Thyroid gland (tissue), 4 donors: Measurements from ENCODE around the gene HAUS1. TPM values are rescaled to one million over a fixed set of nuclear protein-coding genes. Genes with fewer than 3 reads are reported as not detected.
"Not testable (repeated sequence)": the region's sequence is repeated elsewhere in the genome, so short reads cannot be mapped to it uniquely, and the experiment has no call there.

ENCODE experiments used
- DNase-seq, 2 donors: peaks; one replicate each; pipeline ENCODE4 v3.0.0-alpha.2; 2019
- H3K27ac ChIP-seq, 3 donors: fragments of 200-600 bp; sonication (generic); 1 replicate in 2 of 3; 2 replicates in 1 of 3; pipeline ENCODE4 v1.5.1; 2016 to 2019; ENCODE audit warnings: mild to moderate bottlenecking in 1 of 3, moderate library complexity in 1 of 3
- H3K27me3 ChIP-seq: fragments of 200-600 bp; sonication (generic); one replicate; pipeline ENCODE4 v1.5.1; 2019
- H3K36me3 ChIP-seq, 2 donors: fragments of 200-600 bp; sonication (generic); one replicate each; pipeline ENCODE4 v1.5.1; 2016 to 2019
- H3K4me1 ChIP-seq, 2 donors: fragments of 200-600 bp; sonication (generic); one replicate each; pipeline ENCODE4 v1.5.1; 2017 to 2019
- H3K4me3 ChIP-seq, 3 donors: fragments of 200-600 bp; sonication (generic); replicated peaks in 1 of 3; 1 replicate in 2 of 3; 2 replicates in 1 of 3; pipeline ENCODE4 v1.5.1; 2016; ENCODE audit warnings: mild to moderate bottlenecking in 1 of 3
- H3K9me3 ChIP-seq: fragments of 200-600 bp; sonication (generic); one replicate; pipeline ENCODE4 v1.5.1; 2017
- POLR2A ChIP-seq, 2 donors: fragments of 450-650 bp; IDR thresholded peaks; one replicate each; pipeline ENCODE4 v1.6.1; 2017; ENCODE audit warnings: antibody characterized with exemption in 2 of 2, mild to moderate bottlenecking in 2 of 2, moderate library complexity in 1 of 2
- WGBS, 2 donors: methylation state at CpG; one replicate each; pipeline ENCODE4 v1.1.5; 2017; 5-methylcytosine and 5-hydroxymethylcytosine counted together
- intact Hi-C: fragments of 100-400 bp; cut with DNase I; formaldehyde crosslinking; loops from one replicate; pipeline ENCODE4 v1.15.1; 2023
- total RNA-seq, 4 donors: library from RNA; depleted of rRNA; stranded (reverse); fragments of >200 nt; gene quantifications; one replicate each; pipeline ENCODE4 v1.2.3, GENCODE V29; 2016
- TF ChIP-seq, protein P1 (sequence below), 6 experiments: fragments of 200-600 bp in 3 of 6; fragments of 450-650 bp in 3 of 6; sonication (generic) in 3 of 6; IDR thresholded peaks; one replicate each; pipeline ENCODE4 v1.5.1; 2016 to 2019; ENCODE audit warnings: antibody characterized with exemption in 6 of 6, mild to moderate bottlenecking in 2 of 6, inconsistent platforms in 1 of 6, moderate library complexity in 1 of 6

HAUS1 gene
- total RNA-seq, 4 donors from 2014 or later, result 15.6 to 32.2 (median 20.0) TPM

DNA sequence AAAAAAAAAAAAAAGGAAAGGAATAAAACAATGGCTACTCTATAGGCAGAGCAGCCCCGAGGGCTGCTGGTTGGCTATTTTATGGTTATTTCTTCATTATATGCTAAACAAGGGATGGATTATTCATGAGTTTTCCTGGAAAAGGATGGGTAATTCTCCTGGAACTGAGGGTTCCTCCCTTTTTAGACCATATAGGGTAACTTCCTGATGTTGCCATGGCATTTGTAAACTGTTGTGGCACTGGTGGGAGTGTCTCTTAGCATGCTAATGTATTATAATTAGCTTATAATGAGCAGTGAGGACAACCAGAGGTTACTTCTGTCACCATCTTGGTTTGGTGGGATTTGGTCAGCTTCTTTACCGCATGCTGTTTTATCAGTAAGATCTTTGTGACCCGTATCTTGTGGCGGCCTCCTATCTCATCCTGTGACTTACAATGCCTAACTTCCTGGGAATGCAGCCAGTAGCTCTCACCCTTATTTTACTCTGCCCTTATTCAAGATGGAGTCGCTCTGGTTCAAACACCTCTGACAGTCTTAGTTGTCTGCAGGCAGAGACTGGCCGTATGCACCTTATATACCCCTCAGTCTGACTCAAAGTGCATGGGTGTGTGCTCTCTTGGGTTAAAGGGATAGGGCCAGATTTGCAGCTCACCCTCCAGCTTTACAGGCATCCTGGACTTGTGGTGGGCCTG, 57.7 kb downstream of the HAUS1 start:
- intact Hi-C loops, result loop anchor here (10.0 kb wide), 2 partner anchors 113 to 323 kb away; no protein-coding TSS in a partner anchor
- 90 to 95% methylated on average over 6 of the region's 6 CpGs for WGBS, 2 donors
- TF ChIP-seq POLR2A (IDR thresholded peaks at IDR 0.05), result no peak
- TF ChIP-seq, protein P1, sequence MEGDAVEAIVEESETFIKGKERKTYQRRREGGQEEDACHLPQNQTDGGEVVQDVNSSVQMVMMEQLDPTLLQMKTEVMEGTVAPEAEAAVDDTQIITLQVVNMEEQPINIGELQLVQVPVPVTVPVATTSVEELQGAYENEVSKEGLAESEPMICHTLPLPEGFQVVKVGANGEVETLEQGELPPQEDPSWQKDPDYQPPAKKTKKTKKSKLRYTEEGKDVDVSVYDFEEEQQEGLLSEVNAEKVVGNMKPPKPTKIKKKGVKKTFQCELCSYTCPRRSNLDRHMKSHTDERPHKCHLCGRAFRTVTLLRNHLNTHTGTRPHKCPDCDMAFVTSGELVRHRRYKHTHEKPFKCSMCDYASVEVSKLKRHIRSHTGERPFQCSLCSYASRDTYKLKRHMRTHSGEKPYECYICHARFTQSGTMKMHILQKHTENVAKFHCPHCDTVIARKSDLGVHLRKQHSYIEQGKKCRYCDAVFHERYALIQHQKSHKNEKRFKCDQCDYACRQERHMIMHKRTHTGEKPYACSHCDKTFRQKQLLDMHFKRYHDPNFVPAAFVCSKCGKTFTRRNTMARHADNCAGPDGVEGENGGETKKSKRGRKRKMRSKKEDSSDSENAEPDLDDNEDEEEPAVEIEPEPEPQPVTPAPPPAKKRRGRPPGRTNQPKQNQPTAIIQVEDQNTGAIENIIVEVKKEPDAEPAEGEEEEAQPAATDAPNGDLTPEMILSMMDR (IDR thresholded peaks at IDR 0.05), result no peak
- Histone ChIP-seq H3K4me3 (no peak overlapping the region), H3K27me3 (no peaks in the 10 kb centered on the region), H3K27ac (no peak overlapping the region), H3K4me1 (peaks cover 0 to 18% of the 10 kb centered on the region in 2 donors), H3K36me3 (no peaks in the 10 kb centered on the region), H3K9me3 (no peaks in the 10 kb centered on the region)
- DNase-seq, result no peak

GRCh38 chr18:46163091-46163490, 58.9 kb downstream of the HAUS1 start:
- Histone ChIP-seq H3K27ac (no peak overlapping the region), H3K36me3 (no peaks in the 10 kb centered on the region), H3K4me3 (no peak overlapping the region), H3K27me3 (no peaks in the 10 kb centered on the region), H3K9me3 (no peaks in the 10 kb centered on the region), H3K4me1 (peaks cover 0 to 12% of the 10 kb centered on the region in 2 donors)
- 80 to 86% methylated on average over 3 of the region's 3 CpGs for WGBS, 2 donors
- TF ChIP-seq, protein P1 (IDR thresholded peaks at IDR 0.05), result no peak
- no peak for TF ChIP-seq POLR2A (IDR thresholded peaks at IDR 0.05)
- intact Hi-C loops, result loop anchor here (10.0 kb wide), 2 partner anchors 112 to 322 kb away; no protein-coding TSS in a partner anchor
- no peak for DNase-seq

GRCh38 chr18:46163941-46164499, 59.8 kb downstream of the HAUS1 start:
- no peak overlapping the region for H3K27ac ChIP-seq
- H3K36me3 ChIP-seq, result no peaks in the 10 kb centered on the region
- no peak overlapping the region for H3K4me3 ChIP-seq
- intact Hi-C loops, result loop anchor here (10.0 kb wide), 2 partner anchors 111 to 321 kb away; no protein-coding TSS in a partner anchor
- H3K9me3 ChIP-seq, result no peaks in the 10 kb centered on the region
- H3K27me3 ChIP-seq, result no peaks in the 10 kb centered on the region
- 91 to 94% methylated on average over 7 of the region's 7 CpGs for WGBS, 2 donors
- TF ChIP-seq, protein P1 (IDR thresholded peaks at IDR 0.05), result no peak
- no peak for TF ChIP-seq POLR2A (IDR thresholded peaks at IDR 0.05)
- peaks cover 0 to 12% of the 10 kb centered on the region in 2 donors for H3K4me1 ChIP-seq
- DNase-seq, result no peak

DNA sequence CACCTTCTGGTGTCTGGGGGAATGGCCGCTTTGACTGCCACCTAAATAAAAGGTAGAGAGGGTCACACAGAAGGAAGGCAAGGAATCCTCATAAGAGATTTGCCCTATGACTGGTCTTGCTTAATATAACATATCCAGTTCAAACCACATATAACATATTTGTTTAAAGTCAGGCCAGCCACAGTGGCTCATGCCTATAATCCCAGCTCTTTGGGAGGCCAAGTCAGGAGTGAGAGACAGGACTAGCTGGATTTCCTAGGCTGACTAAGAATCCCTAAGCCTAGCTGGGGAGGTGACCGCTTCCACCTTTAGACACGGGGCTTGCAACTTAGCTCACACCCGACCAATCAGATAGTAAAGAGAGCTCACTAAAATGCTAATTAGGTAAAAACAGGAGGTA, 60.3 kb downstream of the HAUS1 start:
- H3K36me3 ChIP-seq, DNase-seq, H3K27ac ChIP-seq, H3K4me3 ChIP-seq, H3K27me3 ChIP-seq, H3K9me3 ChIP-seq: not testable (repeated sequence)
- intact Hi-C loops, result loop anchor here (10.0 kb wide), 2 partner anchors 110 to 320 kb away; no protein-coding TSS in a partner anchor
- H3K4me1 ChIP-seq, result peaks cover 0 to 12% of the 10 kb centered on the region in 2 donors
- WGBS, 2 donors, result 79 to 87% methylated on average over 4 of the region's 4 CpGs

DNA sequence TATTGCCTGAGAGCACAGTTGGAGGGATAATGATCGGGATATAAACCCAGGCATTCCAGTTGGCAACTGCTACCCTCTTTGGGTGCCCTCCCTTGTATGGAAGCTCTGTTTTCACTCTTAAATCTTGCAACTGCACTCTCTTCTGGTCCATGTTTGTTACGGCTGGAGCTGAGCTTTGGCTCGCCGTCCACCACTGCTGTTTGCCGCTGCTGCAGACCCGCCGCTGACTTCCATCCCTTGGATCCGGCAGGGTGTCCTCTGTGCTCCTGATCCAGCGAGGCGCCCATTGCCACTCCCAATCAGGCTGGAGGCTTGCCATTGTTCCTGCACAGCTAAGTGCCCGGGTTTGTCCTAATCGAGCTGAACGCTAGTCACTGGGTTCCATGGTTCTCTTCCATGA, 60.7 kb downstream of the HAUS1 start:
- H3K4me3 ChIP-seq, result no peak overlapping the region
- intact Hi-C loops, result loop anchor here (10.0 kb wide), 2 partner anchors 110 to 320 kb away; no protein-coding TSS in a partner anchor
- H3K27me3 ChIP-seq, result no peaks in the 10 kb centered on the region
- peaks cover 0 to 8% of the 10 kb centered on the region in 2 donors for H3K4me1 ChIP-seq
- no peak for TF ChIP-seq POLR2A (IDR thresholded peaks at IDR 0.05)
- TF ChIP-seq, protein P1 (IDR thresholded peaks at IDR 0.05), result no peak
- no peaks in the 10 kb centered on the region for H3K9me3 ChIP-seq
- no peak for DNase-seq
- no peak overlapping the region for H3K27ac ChIP-seq
- H3K36me3 ChIP-seq, result no peaks in the 10 kb centered on the region
- WGBS, 2 donors, result 97 to 98% methylated on average over 13 of the region's 13 CpGs
